Adrenal gland (tissue), 5 donors: ENCODE data around the gene DDI2.

Experiments used
- CTCF ChIP-seq, 6 experiments: fragments of 450-650 bp in 4 of 6; fragments of 200-600 bp in 2 of 6; sonication (generic) in 1 of 6; IDR thresholded peaks; 1 replicate in 5 of 6; 2 replicates in 1 of 6; pipeline versions ENCODE4 v1.5.1 to v1.8.0; 2016 to 2021; ENCODE audit warnings: antibody characterized with exemption in 6 of 6, mild to moderate bottlenecking in 2 of 6, moderate library complexity in 1 of 6
- POLR2A ChIP-seq, 2 donors: fragments of 450-650 bp; IDR thresholded peaks; one replicate each; pipeline ENCODE4 v1.6.1; 2017; ENCODE audit warnings: antibody characterized with exemption in 2 of 2, mild to moderate bottlenecking in 2 of 2, moderate library complexity in 1 of 2
- donor health status: DM: no; HTN: no; CAD: no.

- peak in 3 of 6 experiments; percentile 18 to 27 (median 22) for TF ChIP-seq CTCF (IDR thresholded peaks at IDR 0.05)
- TF ChIP-seq POLR2A (IDR thresholded peaks at IDR 0.05): no peak
Measured at GRCh38 chr1:15584489-15585363, 32.5 kb upstream of the DDI2 start, which contains the start of gene AGMAT.
